ENCODE data around the gene CCL4.
"Not testable (repeated sequence)": the region's sequence is repeated elsewhere in the genome, so short reads cannot be mapped to it uniquely, and the experiment has no call there.

Gene CCL4

GRCh38 chr17:36104701-36105181, 1.1 kb downstream of the CCL4 start:
- TF ChIP-seq POLR2A (IDR thresholded peaks at IDR 0.05; ENCODE audit: low read depth, low read length): no peak
- FAIRE-seq: no peak

DNA sequence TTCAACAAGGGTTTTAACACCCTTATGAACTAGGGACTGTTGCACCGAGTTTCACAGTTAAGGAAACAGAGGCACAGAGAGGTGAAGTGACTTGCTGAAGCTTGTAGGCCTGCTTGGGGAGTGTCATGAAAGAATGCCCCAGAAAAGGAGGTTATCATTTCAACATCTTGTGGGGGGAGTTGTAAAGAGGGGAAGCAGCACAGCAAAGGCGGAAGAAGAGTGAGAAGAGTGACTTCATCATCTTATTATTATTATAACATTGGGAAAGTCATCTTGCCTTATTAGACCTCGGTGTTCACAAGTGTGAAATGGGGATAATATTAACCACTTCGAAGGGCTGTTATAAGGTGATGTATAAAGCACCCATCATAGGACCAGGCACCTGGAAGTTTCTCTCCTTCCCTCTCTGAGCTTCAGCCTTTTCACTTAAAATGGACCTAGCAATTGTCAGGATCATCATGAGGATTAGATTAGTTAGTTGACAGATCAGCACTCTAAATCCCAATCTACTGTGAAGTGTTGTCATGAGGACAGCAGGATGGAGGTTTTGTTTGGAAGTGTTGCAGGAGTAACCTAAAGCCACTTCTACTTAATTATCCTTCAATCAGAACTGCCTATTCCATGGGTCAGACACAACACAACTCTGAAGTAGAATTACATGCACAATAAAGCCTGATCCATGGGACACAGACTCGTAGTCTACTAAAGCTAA, 2.3 kb downstream of the CCL4 start:
- TF ChIP-seq POLR2A (IDR thresholded peaks at IDR 0.05; ENCODE audit: low read depth, low read length): no peak
- DNase-seq (ENCODE audit: insufficient read length, low spot score) (no peak), FAIRE-seq (no peak)

More at GRCh38 chr17:36104701-36105181, 1.1 kb downstream of the CCL4 start:
- DNase-seq (ENCODE audit: insufficient read length, low spot score): no peak

DNA sequence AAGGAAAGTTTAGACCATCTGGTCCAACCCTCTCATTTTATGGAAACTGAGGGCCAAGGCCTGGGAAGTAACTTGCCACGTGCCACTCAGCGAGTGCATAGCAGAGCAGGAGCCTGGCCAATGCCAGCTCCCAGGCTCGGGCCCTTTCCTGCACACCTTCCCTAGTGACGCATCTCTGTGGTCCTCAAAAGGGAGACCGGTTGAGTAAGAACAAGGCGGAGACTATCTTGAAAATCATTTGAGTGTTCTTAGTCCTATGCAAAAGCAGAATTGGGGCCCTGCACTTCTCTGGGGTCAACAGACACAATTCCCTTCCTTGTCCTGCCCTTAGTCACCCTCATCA, 2.8 kb downstream of the CCL4 start:
- no peak for TF ChIP-seq POLR2A (IDR thresholded peaks at IDR 0.05; ENCODE audit: low read depth, low read length)
- DNase-seq (ENCODE audit: insufficient read length, low spot score) (no peak), FAIRE-seq (no peak)

DNA sequence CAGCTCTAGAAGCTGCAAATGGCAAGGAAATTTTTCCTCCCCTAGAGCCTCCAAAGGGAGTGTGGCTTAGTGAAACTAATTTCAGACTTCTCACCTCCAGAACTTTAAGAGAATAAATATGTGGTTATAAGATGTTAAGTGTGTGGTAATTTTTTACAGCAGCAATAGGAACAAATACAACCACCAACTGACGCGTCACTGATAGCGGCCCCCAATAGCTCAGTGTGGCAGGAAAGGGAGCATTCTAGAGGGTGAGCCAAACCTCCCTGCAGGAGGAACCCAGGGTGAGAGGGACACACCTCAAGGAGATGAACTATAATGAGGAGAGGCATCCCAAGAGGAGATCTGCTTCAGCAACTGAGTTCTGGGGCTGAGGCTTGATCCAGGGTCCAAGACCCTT, 4.0 kb downstream of the CCL4 start:
- TF ChIP-seq POLR2A (IDR thresholded peaks at IDR 0.05; ENCODE audit: low read depth, low read length): no peak
- no peak for FAIRE-seq
- no peak for DNase-seq (ENCODE audit: insufficient read length, low spot score)

DNA sequence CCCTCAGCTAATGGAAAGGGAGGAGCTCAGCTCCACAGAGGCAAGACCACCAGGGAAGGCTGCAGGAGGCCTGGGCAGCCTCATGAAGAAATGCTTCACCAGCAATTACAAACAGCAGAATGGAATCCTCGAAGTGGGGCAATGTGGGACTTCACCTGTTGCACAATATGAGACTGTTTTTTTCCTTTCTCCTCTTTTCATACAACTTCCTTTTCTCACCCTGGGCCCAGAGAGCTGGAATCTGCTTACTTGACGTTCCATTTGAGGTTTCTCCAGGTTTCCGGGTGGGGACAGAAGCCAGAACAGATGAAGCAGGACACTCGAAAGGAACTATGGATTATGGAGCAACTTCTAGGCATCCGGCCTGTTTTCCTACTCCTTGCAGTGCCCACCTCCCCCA, 4.6 kb downstream of the CCL4 start:
- not testable (repeated sequence) for DNase-seq (ENCODE audit: insufficient read length, low spot score); FAIRE-seq

- FAIRE-seq (no peak), DNase-seq (ENCODE audit: insufficient read length, low spot score) (no peak)
- TF ChIP-seq POLR2A (IDR thresholded peaks at IDR 0.05; ENCODE audit: low read depth, low read length): no peak
These were observed 7.5 kb downstream of the CCL4 start for GRCh38 chr17:36111068-36111490.

DNA sequence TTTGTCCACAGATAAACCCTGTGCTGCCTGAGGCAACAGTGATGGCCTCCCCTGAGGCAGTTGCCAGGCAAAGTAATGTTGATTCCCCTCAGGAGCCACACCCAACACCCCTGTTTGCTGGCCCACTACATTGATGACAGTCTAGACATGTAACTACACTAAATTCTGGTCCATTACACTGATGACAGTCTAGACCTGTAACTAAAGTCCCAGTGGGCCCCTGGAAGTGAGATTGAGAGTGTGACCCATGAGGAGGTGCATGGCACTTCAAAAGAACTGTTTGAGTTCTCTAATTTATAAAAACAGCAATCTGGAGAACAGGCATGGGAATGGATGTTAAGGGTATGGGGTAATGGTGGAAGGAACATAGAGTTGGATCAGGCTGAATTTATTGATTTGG, 8.9 kb downstream of the CCL4 start:
- DNase-seq (ENCODE audit: insufficient read length, low spot score) (no peak), FAIRE-seq (no peak)
- TF ChIP-seq POLR2A (IDR thresholded peaks at IDR 0.05; ENCODE audit: low read depth, low read length): no peak

GRCh38 chr17:36113131-36113530, 9.5 kb downstream of the CCL4 start:
- DNase-seq (ENCODE audit: insufficient read length, low spot score); FAIRE-seq: not testable (repeated sequence)

DNA sequence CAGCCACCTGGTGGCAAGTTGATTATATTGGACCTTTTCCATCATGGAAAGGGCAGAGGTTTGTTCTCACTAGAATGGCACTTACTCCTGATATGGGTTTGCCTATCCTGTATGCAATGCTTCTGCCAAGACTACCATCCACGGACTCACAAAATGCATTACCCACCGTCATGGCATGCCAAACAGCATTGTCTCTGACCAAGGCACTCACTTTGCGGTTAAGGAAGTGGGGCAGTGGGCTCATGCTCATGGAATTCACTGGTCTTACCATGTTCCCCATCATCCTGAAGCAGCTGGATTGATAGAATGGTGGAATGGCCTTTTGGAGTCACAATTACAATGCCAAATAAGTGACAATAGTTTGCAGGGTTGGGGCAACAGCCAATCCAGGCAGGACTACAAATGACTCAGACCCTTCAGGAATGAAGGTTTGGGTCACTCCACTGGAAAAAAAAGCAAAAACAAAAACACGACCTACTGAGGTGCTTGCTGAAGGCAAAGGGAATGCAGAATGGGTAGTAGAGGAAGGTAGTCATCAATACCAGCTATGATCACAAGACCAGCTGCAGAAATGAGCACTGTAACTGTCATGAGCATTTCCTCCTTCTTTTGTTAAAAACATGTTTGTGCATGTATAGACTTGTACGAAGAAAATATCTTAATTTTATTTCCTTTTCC, 11.5 kb downstream of the CCL4 start:
- DNase-seq (ENCODE audit: insufficient read length, low spot score); FAIRE-seq: not testable (repeated sequence)

GRCh38 chr17:36115649-36115977, 12.0 kb downstream of the CCL4 start:
- DNase-seq (ENCODE audit: insufficient read length, low spot score); FAIRE-seq: not testable (repeated sequence)

GRCh38 chr17:36117505-36118382, 14.1 kb downstream of the CCL4 start:
- FAIRE-seq: no peak
- no peak for TF ChIP-seq POLR2A (IDR thresholded peaks at IDR 0.05; ENCODE audit: low read depth, low read length)
- no peak for DNase-seq (ENCODE audit: insufficient read length, low spot score)

- TF ChIP-seq POLR2A (IDR thresholded peaks at IDR 0.05; ENCODE audit: low read depth, low read length): no peak
- FAIRE-seq (no peak), DNase-seq (ENCODE audit: insufficient read length, low spot score) (no peak)
These were observed 15.1 kb downstream of the CCL4 start for GRCh38 chr17:36118477-36119353.

DNA sequence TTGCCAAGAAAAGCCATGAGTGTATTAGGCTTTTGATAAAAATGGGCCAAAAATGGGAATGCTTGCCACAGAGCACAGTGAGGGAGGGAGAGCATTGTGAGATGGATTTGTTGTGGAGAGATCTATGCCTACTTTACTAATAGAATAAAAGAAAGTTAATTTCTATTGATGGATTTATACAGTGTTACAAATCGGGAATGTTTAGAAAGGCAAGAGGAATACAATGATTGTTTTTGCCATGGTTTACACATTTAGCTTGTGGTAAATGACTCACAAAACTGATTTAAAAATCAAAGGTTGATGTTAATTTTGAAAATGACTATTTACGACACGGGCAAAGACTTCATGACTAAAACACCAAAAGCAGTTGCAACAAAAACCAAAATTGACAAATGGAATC, 16.6 kb downstream of the CCL4 start:
- DNase-seq (ENCODE audit: insufficient read length, low spot score) (no peak), FAIRE-seq (no peak)
- TF ChIP-seq POLR2A (IDR thresholded peaks at IDR 0.05; ENCODE audit: low read depth, low read length): no peak

- not testable (repeated sequence) for DNase-seq (ENCODE audit: insufficient read length, low spot score); FAIRE-seq
These were observed 17.5 kb downstream of the CCL4 start for GRCh38 chr17:36121099-36121498.

Measured in H54 (cell line).